Peyer's patch (tissue), 4 donors: ENCODE measurements around the gene SLC39A11. TPM values are rescaled to one million over a fixed set of nuclear protein-coding genes. Genes with fewer than 3 reads are reported as not detected.

Experiments used
- DNase-seq, 3 donors: peaks; one replicate each; pipeline ENCODE4 v3.0.0-alpha.2; 2017 to 2019
- H3K27ac ChIP-seq, 4 donors: fragments of 200-600 bp; sonication (generic); one replicate each; pipeline ENCODE4 v1.5.1; 2016 to 2019
- H3K27me3 ChIP-seq, 2 donors: fragments of 200-600 bp; sonication (generic); one replicate each; pipeline ENCODE4 v1.5.1; 2019
- H3K36me3 ChIP-seq, 3 donors: fragments of 200-600 bp; sonication (generic); one replicate each; pipeline ENCODE4 v1.5.1; 2016 to 2019
- H3K4me1 ChIP-seq, 4 donors: fragments of 200-600 bp; sonication (generic); one replicate each; pipeline ENCODE4 v1.5.1; 2016 to 2019
- H3K4me3 ChIP-seq, 4 donors: fragments of 200-600 bp; sonication (generic); 1 replicate in 3 of 4; 2 replicates in 1 of 4; pipeline ENCODE4 v1.5.1; 2016 to 2019; ENCODE audit warnings: mild to moderate bottlenecking in 1 of 4
- H3K9me3 ChIP-seq, 4 donors: fragments of 200-600 bp; sonication (generic); one replicate each; pipeline ENCODE4 v1.5.1; 2016 to 2019; ENCODE audit warnings: mild to moderate bottlenecking in 1 of 4
- CTCF ChIP-seq, 6 experiments: fragments of 450-650 bp in 4 of 6; fragments of 200-600 bp in 2 of 6; sonication (generic) in 1 of 6; IDR thresholded peaks; one replicate each; pipeline ENCODE4 v1.5.1; 2017 to 2019; ENCODE audit warnings: antibody characterized with exemption in 6 of 6, mild to moderate bottlenecking in 3 of 6, moderate library complexity in 1 of 6
- POLR2A ChIP-seq, 2 donors: fragments of 450-650 bp; IDR thresholded peaks; one replicate each; pipeline ENCODE4 v1.5.1; 2017; ENCODE audit warnings: antibody characterized with exemption in 2 of 2, mild to moderate bottlenecking in 2 of 2, moderate library complexity in 2 of 2
- total RNA-seq, 4 donors: library from RNA; depleted of rRNA; stranded (reverse); fragments of >200 nt; gene quantifications; one replicate each; pipeline ENCODE4 v1.1.0, GENCODE V29; 2016

Gene SLC39A11
- total RNA-seq, 4 donors from 2014 or later = 39.9 to 91.6 (median 45.7) TPM

GRCh38 chr17:72743037-72743467 lies 349.4 kb downstream of the SLC39A11 start:
- no peak for TF ChIP-seq CTCF (IDR thresholded peaks at IDR 0.05)
- TF ChIP-seq POLR2A (IDR thresholded peaks at IDR 0.05) = no peak

GRCh38 chr17:72737151-72737690 lies 355.3 kb downstream of the SLC39A11 start:
- H3K27me3 ChIP-seq = no peaks in the 10 kb centered on the region
- peaks cover 0 to 6% (median 0%) of the 10 kb centered on the region in 4 donors for H3K4me1 ChIP-seq
- DNase-seq = no peak
- TF ChIP-seq POLR2A (IDR thresholded peaks at IDR 0.05) (no peak), CTCF (IDR thresholded peaks at IDR 0.05) (no peak)
- H3K9me3 ChIP-seq = no peaks in the 10 kb centered on the region
- H3K4me3 ChIP-seq = no peak overlapping the region
- no peak overlapping the region for H3K27ac ChIP-seq
- H3K36me3 ChIP-seq = no peaks in the 10 kb centered on the region

More at GRCh38 chr17:72743037-72743467, 349.4 kb downstream of the SLC39A11 start:
- Histone ChIP-seq H3K36me3 (no peaks in the 10 kb centered on the region), H3K27ac (no peak overlapping the region), H3K27me3 (no peaks in the 10 kb centered on the region), H3K9me3 (no peaks in the 10 kb centered on the region), H3K4me3 (no peak overlapping the region), H3K4me1 (peaks cover 0 to 7% (median 3%) of the 10 kb centered on the region in 4 donors)
- DNase-seq = no peak

GRCh38 chr17:72735592-72735991 lies 356.9 kb downstream of the SLC39A11 start:
- DNase-seq = peak in 2 of 3 donors; percentile 64 to 74
- Histone ChIP-seq H3K36me3 (no peaks in the 10 kb centered on the region), H3K27me3 (no peaks in the 10 kb centered on the region), H3K27ac (peak overlapping the region in 2 of 4 donors; percentile 64 to 68), H3K9me3 (no peaks in the 10 kb centered on the region), H3K4me1 (peaks cover 0 to 6% (median 0%) of the 10 kb centered on the region in 4 donors), H3K4me3 (no peak overlapping the region)
- TF ChIP-seq POLR2A (IDR thresholded peaks at IDR 0.05) = no peak
- TF ChIP-seq CTCF (IDR thresholded peaks at IDR 0.05) = no peak

GRCh38 chr17:72735048-72735447 lies 357.4 kb downstream of the SLC39A11 start:
- DNase-seq = no peak
- H3K36me3 ChIP-seq = no peaks in the 10 kb centered on the region
- TF ChIP-seq POLR2A (IDR thresholded peaks at IDR 0.05) (no peak), CTCF (IDR thresholded peaks at IDR 0.05) (no peak)
- H3K9me3 ChIP-seq = no peaks in the 10 kb centered on the region
- H3K4me1 ChIP-seq = peaks cover 0 to 10% (median 0%) of the 10 kb centered on the region in 4 donors
- H3K27me3 ChIP-seq = no peaks in the 10 kb centered on the region
- H3K4me3 ChIP-seq = no peak overlapping the region
- peak overlapping the region in 2 of 4 donors; percentile 40 to 64 for H3K27ac ChIP-seq

GRCh38 chr17:72734613-72735012 lies 357.9 kb downstream of the SLC39A11 start:
- Histone ChIP-seq H3K36me3 (no peaks in the 10 kb centered on the region), H3K4me3 (no peak overlapping the region), H3K4me1 (peaks cover 0 to 10% (median 0%) of the 10 kb centered on the region in 4 donors), H3K9me3 (no peaks in the 10 kb centered on the region), H3K27ac (peak overlapping the region in 1 of 4 donors; percentile 64), H3K27me3 (no peaks in the 10 kb centered on the region)
- peak in 1 of 3 donors; percentile 46 for DNase-seq
- TF ChIP-seq POLR2A (IDR thresholded peaks at IDR 0.05) (no peak), CTCF (IDR thresholded peaks at IDR 0.05) (no peak)
